Ishikawa (cell line): ENCODE measurements around the gene BCO2.

ENCODE experiments used
- CEBPB ChIP-seq: IDR thresholded peaks from 2 replicates; pipeline ENCODE4 v1.6.1; 2012
- CREB1 ChIP-seq: IDR thresholded peaks from 2 replicates; pipeline ENCODE4 v1.6.1; 2012; ENCODE audit warnings: low read depth
- MAX ChIP-seq: IDR thresholded peaks from 2 replicates; pipeline ENCODE4 v1.6.1; 2012
- NFIC ChIP-seq: IDR thresholded peaks from 2 replicates; pipeline ENCODE4 v1.6.1; 2012
- RAD21 ChIP-seq: IDR thresholded peaks from 2 replicates; pipeline ENCODE4 v1.6.1; 2012; ENCODE audit warnings: low read depth
- REST ChIP-seq: IDR thresholded peaks from 2 replicates; pipeline ENCODE4 v1.6.1; 2012; ENCODE audit warnings: low read depth, mild to moderate bottlenecking
- TAF1 ChIP-seq: IDR thresholded peaks from 2 replicates; pipeline ENCODE4 v1.6.1; 2012; ENCODE audit warnings: low read depth, mild to moderate bottlenecking
- TCF12 ChIP-seq: IDR thresholded peaks from 2 replicates; pipeline ENCODE4 v1.6.1; 2012; ENCODE audit warnings: low read depth
- YY1 ChIP-seq: IDR thresholded peaks from 2 replicates; pipeline ENCODE4 v1.6.1; 2012; ENCODE audit warnings: low read depth
- TF ChIP-seq, protein P1 (sequence below): IDR thresholded peaks from 2 replicates; pipeline ENCODE4 v1.6.1; 2012

GRCh38 chr11:112241486-112241885 is 66.2 kb downstream of the BCO2 start:
- TF ChIP-seq YY1 (no peak), CEBPB (no peak), TAF1 (no peak), CREB1 (no peak), MAX (no peak), TCF12 (no peak), REST (no peak), RAD21 (no peak), NFIC (no peak)
- TF ChIP-seq, protein P1, sequence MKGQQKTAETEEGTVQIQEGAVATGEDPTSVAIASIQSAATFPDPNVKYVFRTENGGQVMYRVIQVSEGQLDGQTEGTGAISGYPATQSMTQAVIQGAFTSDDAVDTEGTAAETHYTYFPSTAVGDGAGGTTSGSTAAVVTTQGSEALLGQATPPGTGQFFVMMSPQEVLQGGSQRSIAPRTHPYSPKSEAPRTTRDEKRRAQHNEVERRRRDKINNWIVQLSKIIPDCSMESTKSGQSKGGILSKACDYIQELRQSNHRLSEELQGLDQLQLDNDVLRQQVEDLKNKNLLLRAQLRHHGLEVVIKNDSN = no peak
